SK-N-MC (cell line): ENCODE measurements around the gene CPN2.

Experiments
- EZH2 ChIP-seq: fragments of 200-600 bp; sonication (generic); IDR thresholded peaks from one replicate; pipeline ENCODE4 v1.6.1; 2017; ENCODE audit warnings: antibody characterized with exemption
- POLR2AphosphoS5 ChIP-seq: IDR thresholded peaks from 2 replicates; pipeline ENCODE4 v1.6.1; 2012; ENCODE audit warnings: mild to moderate bottlenecking, low read depth, low read length, borderline replicate concordance

- TF ChIP-seq EZH2 = no peak
- TF ChIP-seq POLR2AphosphoS5 = no peak
These were observed 4.5 kb downstream of the CPN2 start for GRCh38 chr3:194346621-194347020.
